H1 (cell line): ENCODE data around the gene DERL3. TPM values are rescaled to one million over a fixed set of nuclear protein-coding genes. Genes with fewer than 3 reads are reported as not detected.

ENCODE experiments used
- BCL11A ChIP-seq, 2 experiments: IDR thresholded peaks; one replicate each; pipeline ENCODE4 v1.6.1; 2011; ENCODE audit warnings: low read depth in 2 of 2, low read length in 2 of 2, mild to moderate bottlenecking in 2 of 2
- BRCA1 ChIP-seq: IDR thresholded peaks from 2 replicates; pipeline ENCODE4 v1.6.1; 2012; ENCODE audit warnings: low read depth, low read length, improper control_type of control experiment
- HDAC2 ChIP-seq, 2 experiments: fragments of 300-600 bp in 1 of 2; sonication (generic) in 1 of 2; IDR thresholded peaks; 2 replicates each; pipeline ENCODE4 v1.6.1; 2011 to 2012; ENCODE audit warnings: low read depth in 2 of 2, low read length in 2 of 2, mild to moderate bottlenecking in 2 of 2, moderate library complexity in 2 of 2, borderline replicate concordance in 1 of 2, inconsistent platforms in 1 of 2
- POU5F1 ChIP-seq: IDR thresholded peaks from 2 replicates; pipeline ENCODE4 v1.6.1; 2011; ENCODE audit warnings: low read depth, mild to moderate bottlenecking, low read length, moderate library complexity
- SP2 ChIP-seq: IDR thresholded peaks from 2 replicates; pipeline ENCODE4 v1.6.1; 2012; ENCODE audit warnings: mild to moderate bottlenecking, low read length, inconsistent platforms
- ZNF274 ChIP-seq: IDR thresholded peaks from 2 replicates; pipeline ENCODE4 v1.7.0; 2012; ENCODE audit warnings: low read length, borderline replicate concordance; ENCODE audit errors: extremely low read depth
- polyA plus RNA-seq, 7 experiments: library from polyadenylated mRNA; depleted of rRNA in 3 of 7; stranded (reverse) in 5 of 7; unstranded in 2 of 7; fragments of >200 nt in 5 of 7; fragments of 200-250 nt in 2 of 7; gene quantifications; 1 replicate in 5 of 7; 2 replicates in 1 of 7; 4 replicates in 1 of 7; pipeline versions ENCODE4 v1.2.1 to v1.2.3, GENCODE V29; 2011 to 2013; ENCODE audit warnings: missing spikeins in 2 of 7, mixed read lengths in 2 of 7
- total RNA-seq: library from RNA; stranded (reverse); fragmentation: NEBNext Ultra II Directional; extraction: Animal tissue kit (Norgen Biotek cat#: 25700); gene quantifications from 2 replicates; pipeline ENCODE4 v1.2.1, GENCODE V29; 2021
- TF ChIP-seq, protein P1 (sequence below): IDR thresholded peaks from 2 replicates; pipeline ENCODE4 v1.6.1; 2012; ENCODE audit warnings: low read length, inconsistent platforms

The DERL3 gene
- total and polyA plus RNA-seq, 2 of the 8 experiments (the other 6 are each of a cell fraction or from before 2014, with no cell fraction given) = 8.7 to 19.5 TPM

DNA sequence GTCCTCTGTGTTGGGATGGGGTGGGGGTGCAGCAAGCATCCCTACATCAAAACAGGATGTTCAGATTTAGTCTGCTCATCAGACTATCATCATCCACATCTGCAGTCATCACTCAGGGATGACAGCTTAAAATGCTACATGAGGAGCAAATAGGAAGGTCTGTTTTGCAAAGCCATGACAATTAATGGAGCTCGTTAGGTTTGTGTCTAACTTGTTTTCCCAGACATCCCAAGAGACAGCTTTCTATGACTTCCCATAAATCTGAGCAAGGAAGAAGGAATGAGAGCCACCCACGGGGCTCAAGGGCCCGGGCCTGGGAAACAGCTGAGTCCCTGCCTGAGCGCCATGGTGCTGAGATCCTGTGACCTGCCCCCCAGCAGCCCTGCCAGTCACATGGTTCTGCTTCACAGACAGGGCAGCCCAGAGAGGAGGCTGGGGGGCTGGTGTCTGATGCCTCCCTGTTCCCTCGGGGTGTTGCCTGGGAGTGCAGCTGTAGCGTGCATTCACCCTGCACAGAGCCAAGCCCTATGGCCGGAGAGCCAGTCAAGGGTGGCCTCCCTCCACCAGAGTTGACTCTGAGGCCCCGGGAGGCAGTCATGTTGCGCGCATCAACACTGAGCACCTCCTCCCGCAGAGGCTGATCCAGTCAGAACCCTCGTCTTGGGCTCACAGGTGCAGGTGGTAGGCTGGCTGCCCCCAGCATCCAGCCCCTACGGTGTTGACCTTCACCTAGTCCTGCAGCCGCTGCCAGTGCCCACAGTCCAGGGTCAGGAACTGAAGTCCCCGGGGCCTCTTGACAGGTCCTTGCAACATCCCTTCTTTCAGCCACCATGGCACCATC lies 12.1 kb downstream of the DERL3 start (continued):
- TF ChIP-seq, protein P1, sequence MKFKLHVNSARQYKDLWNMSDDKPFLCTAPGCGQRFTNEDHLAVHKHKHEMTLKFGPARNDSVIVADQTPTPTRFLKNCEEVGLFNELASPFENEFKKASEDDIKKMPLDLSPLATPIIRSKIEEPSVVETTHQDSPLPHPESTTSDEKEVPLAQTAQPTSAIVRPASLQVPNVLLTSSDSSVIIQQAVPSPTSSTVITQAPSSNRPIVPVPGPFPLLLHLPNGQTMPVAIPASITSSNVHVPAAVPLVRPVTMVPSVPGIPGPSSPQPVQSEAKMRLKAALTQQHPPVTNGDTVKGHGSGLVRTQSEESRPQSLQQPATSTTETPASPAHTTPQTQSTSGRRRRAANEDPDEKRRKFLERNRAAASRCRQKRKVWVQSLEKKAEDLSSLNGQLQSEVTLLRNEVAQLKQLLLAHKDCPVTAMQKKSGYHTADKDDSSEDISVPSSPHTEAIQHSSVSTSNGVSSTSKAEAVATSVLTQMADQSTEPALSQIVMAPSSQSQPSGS = no peak
- TF ChIP-seq BCL11A (IDR thresholded peaks at IDR 0.05; ENCODE audit: low read depth in 2 of 2, low read length in 2 of 2) (no peak), SP2 (no peak), HDAC2 (IDR thresholded peaks at IDR 0.05; ENCODE audit: borderline replicate concordance in 1 of 2, low read depth in 2 of 2, low read length in 2 of 2) (no peak), ZNF274 (no peak), POU5F1 (no peak), BRCA1 (no peak)
